Activated naive CD4-positive, alpha-beta T cell treated with anti-CD3 and anti-CD28 coated beads for 36 hours (primary cell): ENCODE results near the gene RECQL5. TPM values are rescaled to one million over a fixed set of nuclear protein-coding genes. Genes with fewer than 3 reads are reported as not detected.
"Not testable (repeated sequence)": the region's sequence is repeated elsewhere in the genome, so short reads cannot be mapped to it uniquely, and the experiment has no call there.

ENCODE experiments used
- CTCF ChIA-PET: fragments of 350-600 bp; sonication (Branson Sonifier 250); formaldehyde crosslinking; loops from one replicate; lab custom pipeline; 2021; ENCODE audit warnings: antibody characterized with exemption; lab: Charles Lee
- DNase-seq: peaks from one replicate; pipeline ENCODE4 v3.0.0-alpha.2; 2020
- H3K27ac Mint-ChIP-seq: one replicate; pipeline ENCODE4 v1.8.0; 2021; ENCODE audit warnings: mild to moderate bottlenecking, mixed read lengths
- H3K27me3 Mint-ChIP-seq: one replicate; pipeline ENCODE4 v1.8.0; 2021; ENCODE audit warnings: low read depth, mixed read lengths
- H3K36me3 Mint-ChIP-seq: one replicate; pipeline ENCODE4 v1.8.0; 2021; ENCODE audit warnings: low read depth, mixed read lengths
- H3K4me1 Mint-ChIP-seq: one replicate; pipeline ENCODE4 v1.8.0; 2021; ENCODE audit warnings: low read depth, mixed read lengths
- H3K4me3 Mint-ChIP-seq: one replicate; pipeline ENCODE4 v1.8.0; 2021; ENCODE audit warnings: mild to moderate bottlenecking, moderate library complexity, mixed read lengths
- H3K9me3 Mint-ChIP-seq: one replicate; pipeline ENCODE4 v1.8.0; 2021; ENCODE audit warnings: mixed read lengths
- intact Hi-C: fragments of 100-400 bp; cut with micrococcal nuclease; formaldehyde crosslinking; loops from one replicate; pipeline ENCODE4 v1.15.1; 2023
- total RNA-seq, 2 experiments: library from RNA; stranded (reverse); gene quantifications; one replicate each; pipeline ENCODE4 v1.2.3, GENCODE V29; 2021

Gene RECQL5
- total RNA-seq, 2 experiments from 2014 or later = 36.2 to 44.0 TPM

DNA sequence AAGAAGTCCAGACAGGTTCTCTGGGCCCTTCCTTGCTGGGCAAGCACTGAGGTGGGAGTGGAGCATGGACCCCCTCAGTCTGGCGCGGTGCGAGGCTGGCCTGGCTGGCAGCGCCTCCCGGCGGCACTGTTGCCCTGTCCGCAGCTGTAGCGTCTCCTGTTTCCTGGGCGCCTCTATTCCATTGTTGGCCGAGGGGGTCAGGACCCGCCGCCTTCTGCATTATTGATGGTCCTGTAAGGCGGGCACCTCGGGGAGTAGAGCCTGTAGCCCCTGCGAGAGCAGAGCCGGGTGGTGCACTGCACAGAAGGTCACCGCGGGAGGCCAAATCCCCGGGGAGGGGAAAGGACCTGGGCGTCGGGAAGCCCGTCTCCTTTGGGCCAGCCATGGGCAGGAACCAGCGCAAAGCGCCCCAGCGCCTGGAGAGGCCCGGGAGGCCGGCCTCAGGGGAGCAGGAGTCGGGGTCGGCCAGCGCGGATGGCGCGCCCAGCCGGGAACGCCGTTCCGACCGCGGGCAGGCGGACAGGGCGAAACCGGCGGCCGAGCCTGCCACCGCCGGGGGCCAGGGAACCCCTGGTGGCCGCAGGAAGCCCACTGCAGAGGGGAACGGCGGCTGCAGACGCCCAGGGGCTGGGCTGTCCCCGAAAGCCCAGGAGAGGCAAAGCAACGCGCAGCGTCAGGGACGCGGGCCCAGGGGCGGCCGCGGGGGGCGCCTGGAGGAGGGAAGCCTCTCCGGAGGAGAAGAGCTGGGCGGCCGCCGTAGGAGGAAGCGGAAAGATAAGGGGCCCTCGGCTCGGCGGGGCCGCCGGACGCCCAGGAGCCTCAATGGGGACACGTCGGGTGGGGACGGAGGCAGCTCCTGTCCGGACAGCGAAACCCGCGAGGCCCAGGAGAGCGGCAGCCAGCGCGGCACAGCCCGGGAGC is 79.0 kb downstream of the RECQL5 start, which contains the start of gene MYO15B:
TSS of gene MYO15B (plus strand) at position 126 of the 921 bp plus-strand sequence. CDS start at position 384, 258 bp downstream.
- H3K27me3 Mint-ChIP-seq = peaks cover 2% of the 10 kb centered on the region
- no peaks in the 10 kb centered on the region for H3K36me3 Mint-ChIP-seq
- CTCF ChIA-PET = interaction anchor here (0.6 to 1.4 kb wide), 7 partner anchors 7 to 211 kb away, joined by 3 to 5 read pairs (median 3); no protein-coding TSS in a partner anchor
- DNase-seq = peak; percentile 68
- peaks cover 2% of the 10 kb centered on the region for H3K4me1 Mint-ChIP-seq
- H3K27ac Mint-ChIP-seq = no peak within 1 kb of the TSS
- intact Hi-C loops = loop anchor here (2.0 to 10.0 kb wide), 7 partner anchors 63 to 316 kb away; partner anchors contain the start of genes LLGL2, MIF4GD, SLC25A19 and TMEM94
- H3K9me3 Mint-ChIP-seq = no peaks in the 10 kb centered on the region
- peak within 1 kb of the TSS; percentile 65 for H3K4me3 Mint-ChIP-seq

DNA sequence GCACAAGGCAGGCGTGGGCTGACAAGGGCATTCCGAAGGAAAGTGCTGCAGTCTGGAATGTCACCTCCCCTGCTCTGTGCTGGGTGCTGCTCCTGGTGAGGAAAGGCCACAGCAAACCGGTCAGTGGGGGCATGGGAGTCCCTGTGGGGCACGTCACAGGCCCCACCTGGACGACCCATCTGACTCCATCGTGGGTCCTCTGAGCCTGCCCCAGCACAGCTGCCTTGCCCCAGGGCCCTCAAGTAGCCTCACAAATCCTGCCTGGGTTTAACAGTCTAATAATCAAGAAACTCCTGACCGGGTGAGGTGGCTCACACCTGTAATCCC is 82.1 kb downstream of the RECQL5 start:
- intact Hi-C loops = loop anchor here (5.0 to 10.0 kb wide), 4 partner anchors 130 to 313 kb away; partner anchors contain the start of genes MIF4GD, SLC25A19 and TMEM94
- Mint-ChIP-seq H3K4me1 (peaks cover 9% of the 10 kb centered on the region), H3K36me3 (no peaks in the 10 kb centered on the region), H3K27me3 (peaks cover 2% of the 10 kb centered on the region), H3K27ac (no peak overlapping the region), H3K4me3 (no peak overlapping the region), H3K9me3 (peaks cover 3% of the 10 kb centered on the region)
- CTCF ChIA-PET = interaction anchor here (1.8 kb wide), 1 partner anchor 16 kb away, joined by 4 read pairs; no protein-coding TSS in a partner anchor
- DNase-seq = no peak

DNA sequence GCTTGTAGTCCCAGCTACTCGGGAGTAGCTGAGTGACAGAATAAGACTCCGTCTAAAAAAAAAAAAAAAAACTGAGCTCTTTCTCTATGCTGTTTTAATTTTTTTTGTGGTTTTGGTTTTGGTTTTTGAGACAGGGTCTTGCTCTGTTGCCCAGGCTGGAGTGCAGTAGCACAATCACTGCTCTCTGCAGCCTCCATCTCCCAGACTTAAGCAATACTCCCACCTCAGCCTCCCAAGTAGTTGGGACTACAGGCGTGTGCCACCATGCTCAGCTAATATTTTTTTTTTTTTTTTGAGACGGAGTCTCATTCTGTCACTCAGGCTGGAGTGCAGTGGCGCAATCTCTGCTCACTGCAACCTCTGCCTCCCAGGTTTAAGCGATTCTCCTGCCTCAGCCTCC is 83.8 kb downstream of the RECQL5 start:
- DNase-seq, H3K9me3 Mint-ChIP-seq, H3K27me3 Mint-ChIP-seq, H3K4me3 Mint-ChIP-seq, H3K4me1 Mint-ChIP-seq, H3K36me3 Mint-ChIP-seq, H3K27ac Mint-ChIP-seq: not testable (repeated sequence)
- intact Hi-C loops = loop anchor here (10.0 kb wide), 1 partner anchor 128 kb away; the partner anchor contains the start of gene TMEM94
- CTCF ChIA-PET = interaction anchor here (0.6 to 0.9 kb wide), 4 partner anchors 65 to 199 kb away, joined by 3 to 5 read pairs (median 4); no protein-coding TSS in a partner anchor

DNA sequence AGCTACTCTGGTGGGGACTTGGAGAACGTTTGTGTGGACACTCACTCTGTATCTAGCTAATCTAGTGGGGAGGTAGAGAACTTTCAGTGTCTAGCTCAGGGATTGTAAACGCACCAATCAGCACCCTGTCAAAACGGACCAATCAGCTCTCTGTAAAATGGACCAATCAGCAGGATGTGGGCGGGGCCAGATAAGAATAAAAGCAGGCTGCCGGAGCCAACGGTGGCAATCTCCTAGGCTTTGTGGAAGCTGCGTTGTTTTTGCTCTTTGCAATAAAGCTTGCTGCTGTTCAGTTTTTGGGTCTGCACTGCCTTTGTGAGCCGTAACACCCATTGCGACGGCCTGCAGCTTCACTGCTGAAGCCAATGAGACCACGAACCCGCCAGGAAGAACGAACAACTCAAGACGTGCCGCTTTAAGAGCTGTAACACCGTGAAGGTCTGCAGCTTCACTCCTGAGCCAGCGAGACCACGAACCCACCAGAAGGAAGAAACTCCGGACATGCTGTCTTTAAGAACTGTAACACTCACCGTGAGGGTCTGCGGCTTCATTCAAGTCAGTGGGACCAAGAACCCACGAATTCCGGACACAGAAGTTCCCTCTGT is 85.7 kb downstream of the RECQL5 start:
- not testable (repeated sequence) for H3K4me1 Mint-ChIP-seq, H3K9me3 Mint-ChIP-seq, H3K36me3 Mint-ChIP-seq, H3K27me3 Mint-ChIP-seq, H3K27ac Mint-ChIP-seq
- CTCF ChIA-PET = interaction anchor here (0.6 to 1.4 kb wide), 7 partner anchors 7 to 470 kb away, joined by 3 to 8 read pairs (median 4); partner anchors contain the start of genes SMIM5 and TSEN54
- peak; percentile 71 for DNase-seq
- intact Hi-C loops = loop anchor here (10.0 kb wide), 1 partner anchor 126 kb away; the partner anchor contains the start of gene TMEM94
- H3K4me3 Mint-ChIP-seq = peak overlapping the region; percentile 70

Other genes with a start within 250 kb of the RECQL5 start
- gene TMEM94, start 210.5 kb downstream of the RECQL5 start, total RNA-seq = 10 to 100 TPM; 50.4 to 53.5 TPM
- gene CASKIN2, start 151.6 kb downstream of the RECQL5 start, total RNA-seq = 1 to 10 TPM; 1.0 to 1.1 TPM
- 10 to 100 TPM; 21.4 to 22.0 TPM for gene TSEN54, start 150.6 kb downstream of the RECQL5 start, total RNA-seq
- gene LLGL2, start 141.5 kb downstream of the RECQL5 start, total RNA-seq = 1 to 10 TPM; 6.2 to 6.8 TPM
- 10 to 100 TPM; 24.6 to 29.7 TPM for gene MYO15B, start 79.4 kb downstream of the RECQL5 start, total RNA-seq
- gene SMIM5, start 33.7 kb downstream of the RECQL5 start, total RNA-seq = not detected
- 10 to 100 TPM; 68.3 TPM for gene SAP30BP, start 184 bp upstream of the RECQL5 start, total RNA-seq
- gene ITGB4, start 54.3 kb upstream of the RECQL5 start, total RNA-seq = 1 to 10 TPM in 1 of 2 experiments, under 1 TPM in 1; 0.83 to 1.0 TPM
- gene GALK1, start 98.0 kb upstream of the RECQL5 start, total RNA-seq = 10 to 100 TPM; 48.7 to 50.2 TPM
- 10 to 100 TPM; 19.1 to 21.4 TPM for gene UNK, start 117.7 kb upstream of the RECQL5 start, total RNA-seq
- 10 to 100 TPM; 98.5 to 99.1 TPM for gene UNC13D, start 177.2 kb upstream of the RECQL5 start, total RNA-seq
- 10 to 100 TPM; 65.0 to 68.7 TPM for gene WBP2, start 188.2 kb upstream of the RECQL5 start, total RNA-seq
- 1 to 10 TPM; 8.1 to 9.6 TPM for gene TRIM47, start 211.4 kb upstream of the RECQL5 start, total RNA-seq
- gene TRIM65, start 229.8 kb upstream of the RECQL5 start, total RNA-seq = 10 to 100 TPM; 24.5 to 25.5 TPM
- 100 to 1,000 TPM; 109 to 117 TPM for gene MRPL38, start 237.7 kb upstream of the RECQL5 start, total RNA-seq